Suprapubic skin (tissue), 4 donors: ENCODE measurements around the gene ADISSP. TPM values are rescaled to one million over a fixed set of nuclear protein-coding genes. Genes with fewer than 3 reads are reported as not detected.

Experiments used
- DNase-seq, 2 donors: peaks; one replicate each; pipeline ENCODE4 v3.0.0-alpha.2; 2019; ENCODE audit warnings: low spot score in 2 of 2
- H3K27ac ChIP-seq: fragments of 200-600 bp; sonication (generic); one replicate; pipeline ENCODE4 v1.5.1; 2019
- H3K27me3 ChIP-seq: fragments of 200-600 bp; sonication (generic); one replicate; pipeline ENCODE4 v1.5.1; 2019
- H3K36me3 ChIP-seq: fragments of 200-600 bp; sonication (generic); one replicate; pipeline ENCODE4 v1.5.1; 2019
- H3K4me1 ChIP-seq: fragments of 200-600 bp; sonication (generic); one replicate; pipeline ENCODE4 v1.5.1; 2019
- H3K4me3 ChIP-seq: fragments of 200-600 bp; sonication (generic); one replicate; pipeline ENCODE4 v1.5.1; 2019; ENCODE audit warnings: mild to moderate bottlenecking
- H3K9me3 ChIP-seq: fragments of 200-600 bp; sonication (generic); one replicate; pipeline ENCODE4 v1.5.1; 2019
- EP300 ChIP-seq: sonication (generic); formaldehyde crosslinking; IDR thresholded peaks from one replicate; pipeline ENCODE4 v1.6.1; 2017; ENCODE audit warnings: antibody characterized with exemption
- POLR2A ChIP-seq, 2 donors: fragments of 450-650 bp; IDR thresholded peaks; one replicate each; pipeline ENCODE4 v1.6.1; 2017; ENCODE audit warnings: antibody characterized with exemption in 2 of 2, mild to moderate bottlenecking in 2 of 2, moderate library complexity in 2 of 2
- POLR2AphosphoS5 ChIP-seq, 3 donors: sonication (generic); formaldehyde crosslinking; IDR thresholded peaks; one replicate each; pipeline ENCODE4 v1.6.1; 2017; ENCODE audit warnings: antibody characterized with exemption in 3 of 3
- WGBS: methylation state at CpG from one replicate; pipeline ENCODE4 v1.1.5; 2018; 5-methylcytosine and 5-hydroxymethylcytosine counted together
- total RNA-seq, 4 donors: library from RNA; depleted of rRNA; stranded (reverse); fragments of >200 nt; gene quantifications; one replicate each; pipeline ENCODE4 v1.1.0, GENCODE V29; 2016
- TF ChIP-seq, protein P1 (sequence below), 2 donors: fragments of 200-600 bp in 1 of 2; fragments of 450-650 bp in 1 of 2; sonication (generic) in 1 of 2; IDR thresholded peaks; one replicate each; pipeline ENCODE4 v1.5.1; 2016 to 2019; ENCODE audit warnings: antibody characterized with exemption in 2 of 2, mild to moderate bottlenecking in 1 of 2, moderate library complexity in 1 of 2

The ADISSP gene
- total RNA-seq, 4 donors from 2014 or later, result 8.4 to 20.3 (median 18.9) TPM

DNA sequence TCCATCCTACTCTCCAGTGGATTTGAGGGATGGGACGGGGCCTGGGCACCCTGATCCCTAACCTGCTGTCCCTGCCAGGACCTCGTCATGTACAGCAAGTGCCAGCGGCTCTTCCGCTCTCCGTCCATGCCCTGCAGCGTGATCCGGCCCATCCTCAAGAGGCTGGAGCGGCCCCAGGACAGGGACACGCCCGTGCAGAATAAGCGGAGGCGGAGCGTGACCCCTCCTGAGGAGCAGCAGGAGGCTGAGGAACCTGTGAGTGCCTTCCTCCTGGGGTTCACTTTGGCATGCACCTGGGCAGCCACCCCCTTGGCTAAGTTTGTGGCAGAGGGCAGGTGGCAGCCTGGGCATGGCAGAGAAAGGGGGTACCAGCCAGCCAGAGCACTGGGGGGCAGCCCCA lies 34.3 kb upstream of the ADISSP start:
- Histone ChIP-seq H3K27ac (no peak overlapping the region), H3K36me3 (peaks cover 45% of the 10 kb centered on the region)

DNA sequence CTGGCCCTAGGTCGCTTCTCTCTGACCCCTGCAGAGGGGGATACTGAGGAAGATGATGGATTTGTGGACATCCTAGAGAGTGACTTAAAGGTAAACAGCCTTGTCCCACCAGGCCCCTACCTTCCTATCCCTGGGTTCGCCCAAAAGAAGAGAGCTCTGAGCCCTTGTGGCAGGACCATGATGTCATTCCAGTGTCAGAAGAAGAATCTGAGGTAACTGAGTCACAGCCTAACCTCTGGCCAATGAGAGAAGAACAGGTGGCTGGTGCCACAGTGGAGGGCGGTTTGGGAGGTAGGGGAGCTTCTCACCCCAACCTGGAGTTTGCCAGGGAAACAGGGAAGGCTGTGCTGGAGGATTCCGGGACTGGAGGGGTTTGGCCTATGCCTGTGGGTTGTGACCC lies 33.7 kb upstream of the ADISSP start:
- no peak for DNase-seq
- Histone ChIP-seq H3K4me3 (no peak overlapping the region), H3K27ac (no peak overlapping the region), H3K36me3 (peaks cover 45% of the 10 kb centered on the region), H3K27me3 (no peaks in the 10 kb centered on the region), H3K9me3 (no peaks in the 10 kb centered on the region), H3K4me1 (peaks cover 90% of the 10 kb centered on the region)
- TF ChIP-seq EP300, result no peak
- TF ChIP-seq, protein P1, sequence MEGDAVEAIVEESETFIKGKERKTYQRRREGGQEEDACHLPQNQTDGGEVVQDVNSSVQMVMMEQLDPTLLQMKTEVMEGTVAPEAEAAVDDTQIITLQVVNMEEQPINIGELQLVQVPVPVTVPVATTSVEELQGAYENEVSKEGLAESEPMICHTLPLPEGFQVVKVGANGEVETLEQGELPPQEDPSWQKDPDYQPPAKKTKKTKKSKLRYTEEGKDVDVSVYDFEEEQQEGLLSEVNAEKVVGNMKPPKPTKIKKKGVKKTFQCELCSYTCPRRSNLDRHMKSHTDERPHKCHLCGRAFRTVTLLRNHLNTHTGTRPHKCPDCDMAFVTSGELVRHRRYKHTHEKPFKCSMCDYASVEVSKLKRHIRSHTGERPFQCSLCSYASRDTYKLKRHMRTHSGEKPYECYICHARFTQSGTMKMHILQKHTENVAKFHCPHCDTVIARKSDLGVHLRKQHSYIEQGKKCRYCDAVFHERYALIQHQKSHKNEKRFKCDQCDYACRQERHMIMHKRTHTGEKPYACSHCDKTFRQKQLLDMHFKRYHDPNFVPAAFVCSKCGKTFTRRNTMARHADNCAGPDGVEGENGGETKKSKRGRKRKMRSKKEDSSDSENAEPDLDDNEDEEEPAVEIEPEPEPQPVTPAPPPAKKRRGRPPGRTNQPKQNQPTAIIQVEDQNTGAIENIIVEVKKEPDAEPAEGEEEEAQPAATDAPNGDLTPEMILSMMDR (IDR thresholded peaks at IDR 0.05), result no peak
- TF ChIP-seq POLR2AphosphoS5 (IDR thresholded peaks at IDR 0.05), result no peak
- WGBS, result 83% methylated on average over 4 of the region's 4 CpGs

More for the DNA sequence above, 34.3 kb upstream of the ADISSP start:
- TF ChIP-seq, protein P1 (IDR thresholded peaks at IDR 0.05), result no peak
- TF ChIP-seq POLR2AphosphoS5 (IDR thresholded peaks at IDR 0.05), result no peak
- TF ChIP-seq EP300, result no peak
- TF ChIP-seq POLR2A (IDR thresholded peaks at IDR 0.05), result no peak
- Histone ChIP-seq H3K9me3 (no peaks in the 10 kb centered on the region), H3K4me3 (no peak overlapping the region), H3K27me3 (no peaks in the 10 kb centered on the region), H3K4me1 (peaks cover 90% of the 10 kb centered on the region)
- DNase-seq, result no peak
- WGBS, result 95% methylated on average over 8 of the region's 13 CpGs

DNA sequence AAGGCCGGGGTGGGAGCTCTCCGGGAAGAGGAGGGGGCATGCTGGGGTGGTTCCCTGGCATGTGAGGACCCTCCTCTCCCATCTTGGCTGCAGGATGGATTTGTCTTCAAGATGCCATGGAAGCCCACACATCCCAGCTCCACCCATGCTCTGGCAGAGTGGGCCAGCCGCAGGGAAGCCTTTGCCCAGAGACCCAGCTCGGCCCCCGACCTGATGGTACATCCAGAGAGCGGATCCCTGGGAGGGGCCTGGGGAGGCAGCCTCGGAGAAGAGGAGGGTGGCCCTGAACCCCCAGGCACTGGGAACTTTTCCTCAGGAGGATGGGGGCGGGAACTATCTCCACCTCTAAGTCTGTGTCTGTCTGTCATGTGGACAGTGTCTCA lies 33.3 kb upstream of the ADISSP start:
- H3K4me3 ChIP-seq, result no peak overlapping the region
- DNase-seq, result no peak
- WGBS, result 62% methylated on average over 6 of the region's 8 CpGs
- peaks cover 88% of the 10 kb centered on the region for H3K4me1 ChIP-seq
- H3K27me3 ChIP-seq, result no peaks in the 10 kb centered on the region
- peaks cover 45% of the 10 kb centered on the region for H3K36me3 ChIP-seq
- H3K9me3 ChIP-seq, result no peaks in the 10 kb centered on the region
- TF ChIP-seq POLR2AphosphoS5 (IDR thresholded peaks at IDR 0.05) (no peak), EP300 (no peak), POLR2A (IDR thresholded peaks at IDR 0.05) (no peak)
- TF ChIP-seq, protein P1 (IDR thresholded peaks at IDR 0.05), result no peak
- peak overlapping the region; percentile 30 for H3K27ac ChIP-seq

DNA sequence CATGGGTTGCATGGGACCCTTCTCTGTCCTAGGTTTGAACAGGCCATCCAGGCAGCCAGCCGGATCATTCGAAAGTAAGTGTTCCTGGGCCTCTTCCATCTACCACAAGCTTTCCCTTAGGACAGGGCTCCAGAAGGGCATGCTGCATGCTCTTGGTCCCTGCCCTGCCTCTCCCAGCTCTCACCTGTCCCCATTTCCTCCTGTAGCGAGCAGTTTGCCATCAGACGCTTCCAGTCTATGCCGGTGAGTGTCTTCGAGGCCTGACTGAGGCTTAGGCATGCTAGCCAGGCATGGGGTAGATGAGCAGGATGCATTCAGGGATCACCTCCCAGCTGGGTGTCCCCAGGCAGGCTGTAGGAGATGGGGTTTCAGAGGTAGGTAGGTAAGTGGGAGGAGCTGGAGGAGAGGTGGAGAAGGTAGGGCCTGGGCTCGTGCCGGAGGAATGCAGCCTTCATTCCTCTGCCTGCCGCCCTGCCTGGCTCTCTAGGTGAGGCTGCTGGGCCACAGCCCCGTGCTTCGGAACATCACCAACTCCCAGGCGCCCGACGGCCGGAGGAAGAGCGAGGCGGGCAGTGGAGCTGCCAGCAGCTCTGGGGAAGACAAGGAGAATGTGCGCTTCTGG lies 32.8 kb upstream of the ADISSP start:
- no peaks in the 10 kb centered on the region for H3K27me3 ChIP-seq
- 54% methylated on average over 9 of the region's 18 CpGs for WGBS
- DNase-seq, result no peak
- H3K4me1 ChIP-seq, result peaks cover 88% of the 10 kb centered on the region
- no peak overlapping the region for H3K4me3 ChIP-seq
- peak overlapping the region; percentile 30 for H3K27ac ChIP-seq
- TF ChIP-seq POLR2A (IDR thresholded peaks at IDR 0.05) (no peak), EP300 (no peak), POLR2AphosphoS5 (IDR thresholded peaks at IDR 0.05) (no peak)
- TF ChIP-seq, protein P1 (IDR thresholded peaks at IDR 0.05), result no peak
- no peaks in the 10 kb centered on the region for H3K9me3 ChIP-seq
- H3K36me3 ChIP-seq, result peaks cover 45% of the 10 kb centered on the region

DNA sequence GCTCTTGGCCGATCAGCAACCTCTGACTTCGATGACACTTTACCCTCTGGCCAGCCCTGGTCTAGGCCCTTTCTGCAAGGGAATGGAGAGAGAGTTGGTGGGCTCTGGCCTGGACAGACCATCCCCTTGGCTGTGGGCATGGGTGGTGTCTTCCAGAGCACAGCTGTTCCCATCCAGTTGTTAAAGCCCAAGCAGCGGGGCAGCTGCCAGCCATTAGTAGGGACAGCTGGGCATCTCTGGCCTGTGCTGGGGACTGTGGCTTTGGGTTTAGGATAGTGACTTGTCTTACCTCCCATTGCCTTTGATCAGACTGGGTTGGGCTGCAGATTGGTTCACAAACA lies 31.3 kb upstream of the ADISSP start:
- no peak overlapping the region for H3K27ac ChIP-seq

More for the DNA sequence above, 31.3 kb upstream of the ADISSP start:
- peak in 1 of 2 donors; percentile 63 for DNase-seq
- H3K27me3 ChIP-seq, result no peaks in the 10 kb centered on the region
- peaks cover 79% of the 10 kb centered on the region for H3K4me1 ChIP-seq
- TF ChIP-seq POLR2A (IDR thresholded peaks at IDR 0.05) (no peak), EP300 (no peak), POLR2AphosphoS5 (IDR thresholded peaks at IDR 0.05) (no peak)
- TF ChIP-seq, protein P1 (IDR thresholded peaks at IDR 0.05), result no peak
- H3K36me3 ChIP-seq, result peaks cover 40% of the 10 kb centered on the region
- no peaks in the 10 kb centered on the region for H3K9me3 ChIP-seq
- WGBS, result 79% methylated on average over 3 of the region's 3 CpGs
- no peak overlapping the region for H3K4me3 ChIP-seq
